IMR-90 (cell line): ENCODE results near the gene MOB3A. TPM values are rescaled to one million over a fixed set of nuclear protein-coding genes. Genes with fewer than 3 reads are reported as not detected.

ENCODE experiments used
- ATAC-seq: fragments of 200-7000 bp; cut with Tn5 transposase; 2 replicates; pipeline ENCODE4 v1.9.1; 2020; ENCODE audit warnings: low read depth, mild to moderate bottlenecking, moderate library complexity
- BruUV-seq: library from RNA; stranded (reverse); fragments of 400-500 nt; replicated peaks from 2 replicates; lab custom pipeline; 2021; lab: Mats Ljungman, UMichigan
- CTCF ChIA-PET: fragments of 300-600 bp; formaldehyde crosslinking; extraction: SDS; loops from one replicate; lab custom pipeline; 2021; ENCODE audit warnings: antibody characterized with exemption; lab: Yijun Ruan, JAX
- POLR2A ChIA-PET: fragments of 300-600 bp; sonication (Branson Sonifier 250); formaldehyde crosslinking; loops from one replicate; lab custom pipeline; 2022; ENCODE audit warnings: antibody characterized with exemption; ENCODE audit not compliant: unreplicated experiment; lab: Charles Lee
- DNase-seq: peaks from one replicate; pipeline ENCODE4 v3.0.0; 2013
- H2AFZ ChIP-seq: replicated peaks from 2 replicates; pipeline ENCODE3; 2013; ENCODE audit warnings: low read length, mild to moderate bottlenecking; ENCODE audit not compliant: poor library complexity
- H2AK5ac ChIP-seq: 2 replicates; pipeline ENCODE4 v1.6.1; 2013; ENCODE audit warnings: low read depth, low read length, inconsistent platforms
- H2AK9ac ChIP-seq: replicated peaks from 2 replicates; pipeline ENCODE3; 2013; ENCODE audit warnings: mild to moderate bottlenecking, low read depth, low read length, moderate library complexity; ENCODE audit not compliant: poor library complexity
- H2BK120ac ChIP-seq: 2 replicates; pipeline ENCODE4 v1.6.1; 2013; ENCODE audit warnings: low read depth, low read length, inconsistent platforms
- H2BK15ac ChIP-seq: 3 replicates; pipeline ENCODE4 v1.6.1; 2013; ENCODE audit warnings: low read depth, low read length, inconsistent platforms
- H2BK20ac ChIP-seq: 2 replicates; pipeline ENCODE4 v1.6.1; 2013; ENCODE audit warnings: low read depth, mild to moderate bottlenecking, inconsistent platforms, low read length, moderate library complexity
- H2BK5ac ChIP-seq: 2 replicates; pipeline ENCODE4 v1.6.1; 2013; ENCODE audit warnings: mild to moderate bottlenecking, low read depth, low read length, inconsistent platforms; ENCODE audit not compliant: poor library complexity, severe bottlenecking
- H3K14ac ChIP-seq: replicated peaks from 2 replicates; pipeline ENCODE4 v1.6.1; 2013; ENCODE audit warnings: low read depth, low read length, inconsistent platforms
- H3K18ac ChIP-seq: 2 replicates; pipeline ENCODE4 v1.6.1; 2013; ENCODE audit warnings: low read depth, low read length, control low read depth
- H3K23ac ChIP-seq: 2 replicates; pipeline ENCODE4 v1.6.1; 2013; ENCODE audit warnings: low read depth, low read length, inconsistent platforms
- H3K27ac ChIP-seq: 2 replicates; pipeline ENCODE4 v1.5.1; 2013; ENCODE audit warnings: mild to moderate bottlenecking, control low read depth, low read length; ENCODE audit not compliant: insufficient read depth
- H3K27me3 ChIP-seq: 2 replicates; pipeline ENCODE4 v1.6.1; 2013; ENCODE audit warnings: low read length; ENCODE audit not compliant: control insufficient read depth, insufficient read depth
- H3K36me3 ChIP-seq: 2 replicates; pipeline ENCODE4 v1.6.1; 2013; ENCODE audit warnings: low read length, mixed read lengths; ENCODE audit not compliant: control insufficient read depth, insufficient read depth
- H3K4ac ChIP-seq: 2 replicates; pipeline ENCODE4 v1.6.1; 2013; ENCODE audit warnings: low read depth, low read length, inconsistent platforms
- H3K4me1 ChIP-seq: 2 replicates; pipeline ENCODE4 v1.6.1; 2013; ENCODE audit warnings: low read length, mixed read lengths; ENCODE audit not compliant: control insufficient read depth, insufficient read depth
- H3K4me2 ChIP-seq: 2 replicates; pipeline ENCODE4 v1.6.1; 2013; ENCODE audit warnings: low read depth, mild to moderate bottlenecking, control low read depth, low read length, moderate library complexity
- H3K4me3 ChIP-seq: 2 replicates; pipeline ENCODE4 v1.5.1; 2013; ENCODE audit warnings: low read depth, mild to moderate bottlenecking, control low read depth, low read length, moderate library complexity; ENCODE audit not compliant: insufficient read depth
- H3K56ac ChIP-seq: 2 replicates; pipeline ENCODE4 v1.6.1; 2013; ENCODE audit warnings: low read length, inconsistent platforms; ENCODE audit not compliant: insufficient read depth; ENCODE audit errors: extremely low read depth
- H3K79me1 ChIP-seq, 2 experiments: 2 replicates each; pipeline ENCODE4 v1.6.1; 2013; ENCODE audit warnings: low read length in 2 of 2, inconsistent platforms in 1 of 2, low read depth in 1 of 2
- H3K9ac ChIP-seq: 2 replicates; pipeline ENCODE4 v1.6.1; 2013; ENCODE audit warnings: low read depth, low read length, control low read depth
- H3K9me1 ChIP-seq: 2 replicates; pipeline ENCODE4 v1.6.1; 2013; ENCODE audit warnings: low read length, inconsistent platforms; ENCODE audit not compliant: insufficient read depth
- H3K9me3 ChIP-seq: 2 replicates; pipeline ENCODE4 v1.6.1; 2013; ENCODE audit warnings: low read length; ENCODE audit not compliant: control insufficient read depth, insufficient read depth
- H4K20me1 ChIP-seq: 2 replicates; pipeline ENCODE4 v1.6.1; 2013; ENCODE audit warnings: low read length, inconsistent platforms; ENCODE audit not compliant: insufficient read depth
- H4K5ac ChIP-seq: 2 replicates; pipeline ENCODE4 v1.6.1; 2013; ENCODE audit warnings: mild to moderate bottlenecking, low read depth, low read length, control low read depth
- H4K8ac ChIP-seq, 2 experiments: 2 replicates each; pipeline ENCODE4 v1.6.1; 2013; ENCODE audit warnings: low read depth in 2 of 2, low read length in 2 of 2, control low read depth in 1 of 2, inconsistent platforms in 1 of 2
- H4K91ac ChIP-seq: 2 replicates; pipeline ENCODE4 v1.6.1; 2013; ENCODE audit warnings: low read depth, low read length, inconsistent platforms; ENCODE audit not compliant: insufficient read depth
- BHLHE40 ChIP-seq: fragments of 150-350 bp; IDR thresholded peaks from 2 replicates; pipeline ENCODE4 v1.6.1; 2016; ENCODE audit warnings: mild to moderate bottlenecking, low read depth, low read length
- CEBPB ChIP-seq: IDR thresholded peaks from 2 replicates; pipeline ENCODE4 v1.6.1; 2012; ENCODE audit warnings: low read depth, low read length, improper control_type of control experiment
- CTCF ChIP-seq: conservative IDR thresholded peaks from 2 replicates; pipeline ENCODE4 v1.5.1; 2012; ENCODE audit warnings: mild to moderate bottlenecking, low read depth, low read length, improper control_type of control experiment
- ELK1 ChIP-seq: fragments of 150-350 bp; IDR thresholded peaks from 2 replicates; pipeline ENCODE4 v1.6.1; 2016; ENCODE audit warnings: low read depth, mild to moderate bottlenecking, low read length, moderate library complexity, borderline replicate concordance
- FOS ChIP-seq: fragments of 150-350 bp; IDR thresholded peaks from 2 replicates; pipeline ENCODE4 v1.6.1; 2016; ENCODE audit warnings: low read depth, low read length
- MAFK ChIP-seq: IDR thresholded peaks from 2 replicates; pipeline ENCODE4 v1.6.1; 2012; ENCODE audit warnings: low read depth, low read length, improper control_type of control experiment
- MAZ ChIP-seq: IDR thresholded peaks from 2 replicates; pipeline ENCODE4 v1.6.1; 2012; ENCODE audit warnings: low read depth, mild to moderate bottlenecking, low read length, improper control_type of control experiment, moderate library complexity, borderline replicate concordance
- MXI1 ChIP-seq: IDR thresholded peaks from 2 replicates; pipeline ENCODE4 v1.6.1; 2012; ENCODE audit warnings: low read depth, mild to moderate bottlenecking, low read length, moderate library complexity, borderline replicate concordance
- NFE2L2 ChIP-seq: fragments of 150-350 bp; IDR thresholded peaks from 2 replicates; pipeline ENCODE4 v1.6.1; 2016; ENCODE audit warnings: low read depth, mild to moderate bottlenecking, low read length
- POLR2A ChIP-seq: IDR thresholded peaks from 2 replicates; pipeline ENCODE4 v1.6.1; 2012; ENCODE audit warnings: mild to moderate bottlenecking, low read depth, low read length
- RAD21 ChIP-seq: IDR thresholded peaks from 2 replicates; pipeline ENCODE4 v1.6.1; 2012; ENCODE audit warnings: low read length, improper control_type of control experiment
- RFX5 ChIP-seq: IDR thresholded peaks from 2 replicates; pipeline ENCODE4 v1.8.0; 2012; ENCODE audit warnings: low read depth, mild to moderate bottlenecking, low read length, moderate library complexity
- SMC3 ChIP-seq: fragments of 150-350 bp; IDR thresholded peaks from 2 replicates; pipeline ENCODE4 v1.6.1; 2016; ENCODE audit warnings: low read depth, mild to moderate bottlenecking, antibody characterized with exemption, low read length, moderate library complexity
- USF2 ChIP-seq: fragments of 150-350 bp; IDR thresholded peaks from 2 replicates; pipeline ENCODE4 v1.6.1; 2017; ENCODE audit warnings: mild to moderate bottlenecking, antibody characterized with exemption, low read length, low read depth
- WGBS, 2 experiments: methylation state at CpG; one replicate each; pipeline versions ENCODE4 v1.1.5 to v1.1.7; 2013; ENCODE audit warnings: missing lambda C conversion rate in 2 of 2; ENCODE audit not compliant: insufficient read length in 1 of 2; ENCODE audit errors: extremely low coverage in 2 of 2; 5-methylcytosine and 5-hydroxymethylcytosine counted together
- dilution Hi-C: fragments of 300-500 bp; cut with HindIII; formaldehyde crosslinking; loops from one replicate; pipeline ENCODE4 v1.14.3; 2018; ENCODE audit warnings: low sequenced_read_pairs; ENCODE audit not compliant: unreplicated experiment
- in situ Hi-C: fragments of 300-500 bp; cut with MboI; formaldehyde crosslinking; loops from 3 replicates; pipeline ENCODE4 v1.14.3; 2019; ENCODE audit warnings: low sequenced_read_pairs, inconsistent platforms, mixed read lengths
- intact Hi-C: fragments of 100-400 bp; cut with micrococcal nuclease; formaldehyde crosslinking; loops from 2 replicates; pipeline ENCODE4 v1.10.0; 2022
- polyA plus RNA-seq, 3 experiments: library from polyadenylated mRNA; depleted of rRNA; stranded (reverse); fragments of >200 nt; gene quantifications; 2 replicates each; pipeline ENCODE4 v1.2.3, GENCODE V29; 2012; ENCODE audit warnings: low replicate concordance in 1 of 3
- total RNA-seq: library from RNA; depleted of rRNA; stranded (reverse); fragments of >200 nt; gene quantifications from 2 replicates; pipeline ENCODE4 v1.2.3, GENCODE V29; 2012

MOB3A gene
- total and polyA plus RNA-seq, 2 of the 4 experiments (the other 2 are of a cell fraction) = 9.3 to 26.5 TPM

- Histone ChIP-seq H3K9me1 (0 out of 2 replicates have a peak, but pooled peaks cover 1% of the 10 kb centered on the region), H3K4me3 (no peak overlapping the region), H3K23ac (no peak overlapping the region), H3K9me3 (no peaks in the 10 kb centered on the region), H3K56ac (no peak overlapping the region), H3K4me1 (no peaks in the 10 kb centered on the region), H4K8ac (no peak overlapping the region), H3K9ac (no peak overlapping the region), H3K4me2 (no peak overlapping the region), H3K14ac (no peak overlapping the region), H3K4ac (no peak overlapping the region), H3K27me3 (no peaks in the 10 kb centered on the region), H2AK5ac (no peak overlapping the region), H3K27ac (no peak overlapping the region), H2BK120ac (no peak overlapping the region), H2BK5ac (no peak overlapping the region), H4K91ac (no peak overlapping the region), H2BK20ac (no peak overlapping the region), H3K36me3 (peaks cover 57% of the 10 kb centered on the region), H2AK9ac (no peak overlapping the region), H3K79me1 (peaks cover 5 to 54% of the 10 kb centered on the region in 2 experiments), H2BK15ac (no peak overlapping the region), H4K5ac (no peak overlapping the region), H2AFZ (no peak overlapping the region), H4K20me1 (peaks cover 52% of the 10 kb centered on the region), H3K18ac (no peak overlapping the region)
- 100% methylated on average over 2 of the region's 11 CpGs; no CpG with 5 or more reads in 1 of the 2 experiments for WGBS, 2 experiments
- intact Hi-C loops = no loop called here
- dilution Hi-C loops = no loop called here
- ChIA-PET CTCF (no interaction called here), POLR2A (no interaction called here)
- ATAC-seq (no peak), DNase-seq (no peak)
- BruUV-seq = no TSS peak
- in situ Hi-C loops = no loop called here
- no peak for TF ChIP-seq SMC3
- TF ChIP-seq RAD21 = no peak
- TF ChIP-seq FOS = no peak
- no peak for TF ChIP-seq NFE2L2
- TF ChIP-seq ELK1 = no peak
- TF ChIP-seq POLR2A = no peak
- no peak for TF ChIP-seq USF2
- no peak for TF ChIP-seq MXI1
- TF ChIP-seq BHLHE40 = no peak
- no peak for TF ChIP-seq MAFK
- no peak for TF ChIP-seq CEBPB
- no peak for TF ChIP-seq MAZ
- TF ChIP-seq CTCF = no peak
- TF ChIP-seq RFX5 = no peak
Measured at GRCh38 chr19:2129486-2129885, 33.4 kb upstream of the MOB3A start.
